Left colon (tissue), 2 donors: Measurements from ENCODE around the gene VCAN. TPM values are rescaled to one million over a fixed set of nuclear protein-coding genes. Genes with fewer than 3 reads are reported as not detected.
A peak's percentile ranks its signal among the peaks of the same experiment; 100 is the strongest.

Experiments used
- ATAC-seq: fragments of 200-7000 bp; cut with Tn5 transposase; one replicate; pipeline ENCODE4 v1.9.1; 2020; ENCODE audit warnings: mild to moderate bottlenecking, moderate library complexity
- DNase-seq, 2 donors: peaks; one replicate each; pipeline ENCODE4 v3.0.0-alpha.2; 2020
- intact Hi-C, 2 donors: fragments of 100-400 bp; cut with DNase I in 1 of 2; cut with micrococcal nuclease in 1 of 2; formaldehyde crosslinking; loops; one replicate each; pipeline versions ENCODE4 v1.11.2 to v1.14.0; 2022; cut with DNase I, micrococcal nuclease
- total RNA-seq, 2 donors: library from RNA; stranded (reverse); fragmentation: NEBNext Ultra II Directional; extraction: Animal tissue kit (Norgen Biotek cat#: 25700); gene quantifications; one replicate each; pipeline ENCODE4 v1.2.1, GENCODE V29; 2021
- donor health status: DM: no; HTN: no; CAD: no.
- donor health status: DM: yes; HTN: yes; CAD: no.

Gene VCAN
- total RNA-seq, 2 donors from 2014 or later: 4.7 to 15.5 TPM

DNA sequence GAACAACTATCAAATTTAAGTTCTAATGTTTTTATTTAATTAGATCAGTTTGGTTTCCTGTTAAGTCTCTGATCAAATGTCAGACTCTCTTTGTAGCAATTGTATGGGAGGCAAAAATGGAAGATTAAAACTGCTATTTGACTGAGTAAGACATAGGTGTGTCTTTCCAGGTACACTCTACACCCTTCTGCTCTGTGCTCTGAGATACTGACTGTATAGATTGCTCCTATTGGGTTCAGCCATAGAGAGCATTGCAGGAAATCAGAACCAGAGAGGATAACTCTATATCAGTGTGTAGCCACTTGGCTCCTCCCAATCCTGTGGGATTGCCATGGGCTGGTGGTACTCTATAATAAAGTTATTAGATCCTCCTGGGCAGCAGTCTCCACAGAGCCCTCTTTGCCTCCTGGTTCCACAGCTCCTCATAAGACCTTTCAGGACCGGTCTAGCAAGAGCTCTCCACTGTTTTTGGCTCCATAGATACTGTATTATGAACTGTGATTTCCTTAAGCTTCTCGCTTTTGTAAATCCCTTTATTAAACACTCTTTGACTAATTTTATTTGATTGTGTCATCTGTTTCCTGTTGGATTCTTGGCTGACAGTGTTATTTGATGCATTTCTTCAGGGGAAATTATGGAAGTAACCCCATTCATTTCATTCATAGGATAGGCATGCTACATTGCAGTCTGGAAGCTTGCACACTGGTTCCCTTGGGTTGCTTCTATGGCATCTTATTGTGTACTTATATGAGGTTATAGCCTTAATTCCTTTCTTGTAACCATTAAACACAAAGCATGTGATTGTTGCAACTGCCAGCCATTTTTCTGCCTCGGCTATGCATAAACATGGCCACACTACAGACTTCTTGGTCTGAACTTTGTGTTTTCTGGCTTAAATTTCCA is 115.6 kb downstream of the VCAN start:
- intact Hi-C loops: no loop called here
- no peak for DNase-seq
- ATAC-seq: no peak

GRCh38 chr5:83589786-83590185 is 118.2 kb downstream of the VCAN start:
- ATAC-seq: no peak
- no peak for DNase-seq
- intact Hi-C loops: no loop called here

GRCh38 chr5:83590966-83591365 is 119.4 kb downstream of the VCAN start:
- intact Hi-C loops: no loop called here
- no peak for DNase-seq
- no peak for ATAC-seq

GRCh38 chr5:83595217-83595616 is 123.7 kb downstream of the VCAN start:
- intact Hi-C loops: no loop called here
- no peak for ATAC-seq
- no peak for DNase-seq

- DNase-seq: peak in 1 of 2 donors; percentile 6
- peak; percentile 34 for ATAC-seq
- intact Hi-C loops: no loop called here
Observed at GRCh38 chr5:83608122-83608521, 136.6 kb downstream of the VCAN start.

DNA sequence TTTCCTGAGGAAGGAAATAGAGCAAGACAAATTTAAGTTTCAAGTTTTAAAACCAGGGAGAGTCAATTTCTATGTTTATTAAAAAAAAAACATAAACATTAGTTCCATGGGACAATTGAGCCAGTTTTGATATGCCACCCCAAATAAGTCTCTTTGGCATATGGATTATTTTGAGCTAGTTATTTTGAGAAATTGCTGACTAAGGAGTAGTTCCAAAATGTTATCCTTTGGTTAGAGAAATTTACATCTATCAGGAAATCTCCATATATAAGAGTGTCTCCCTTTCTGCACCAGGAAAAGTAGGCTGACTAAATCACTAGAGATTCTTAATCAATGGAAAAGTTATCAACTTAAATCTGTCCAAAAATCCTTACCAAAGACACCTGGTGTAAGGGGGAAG is 143.3 kb downstream of the VCAN start:
- ATAC-seq: no peak

GRCh38 chr5:83628360-83628759 is 156.8 kb downstream of the VCAN start:
- no peak for DNase-seq
- intact Hi-C loops: no loop called here

More for the DNA sequence above, 143.3 kb downstream of the VCAN start:
- no peak for DNase-seq
- intact Hi-C loops: no loop called here

More at GRCh38 chr5:83628360-83628759, 156.8 kb downstream of the VCAN start:
- ATAC-seq: no peak

Other genes starting within 250 kb of the VCAN start
- gene HAPLN1, start 249.1 kb downstream of the VCAN start, total RNA-seq: 1 to 10 TPM; 6.7 to 9.1 TPM